ENCODE measurements around the gene ZNF230.

Gene ZNF230

DNA sequence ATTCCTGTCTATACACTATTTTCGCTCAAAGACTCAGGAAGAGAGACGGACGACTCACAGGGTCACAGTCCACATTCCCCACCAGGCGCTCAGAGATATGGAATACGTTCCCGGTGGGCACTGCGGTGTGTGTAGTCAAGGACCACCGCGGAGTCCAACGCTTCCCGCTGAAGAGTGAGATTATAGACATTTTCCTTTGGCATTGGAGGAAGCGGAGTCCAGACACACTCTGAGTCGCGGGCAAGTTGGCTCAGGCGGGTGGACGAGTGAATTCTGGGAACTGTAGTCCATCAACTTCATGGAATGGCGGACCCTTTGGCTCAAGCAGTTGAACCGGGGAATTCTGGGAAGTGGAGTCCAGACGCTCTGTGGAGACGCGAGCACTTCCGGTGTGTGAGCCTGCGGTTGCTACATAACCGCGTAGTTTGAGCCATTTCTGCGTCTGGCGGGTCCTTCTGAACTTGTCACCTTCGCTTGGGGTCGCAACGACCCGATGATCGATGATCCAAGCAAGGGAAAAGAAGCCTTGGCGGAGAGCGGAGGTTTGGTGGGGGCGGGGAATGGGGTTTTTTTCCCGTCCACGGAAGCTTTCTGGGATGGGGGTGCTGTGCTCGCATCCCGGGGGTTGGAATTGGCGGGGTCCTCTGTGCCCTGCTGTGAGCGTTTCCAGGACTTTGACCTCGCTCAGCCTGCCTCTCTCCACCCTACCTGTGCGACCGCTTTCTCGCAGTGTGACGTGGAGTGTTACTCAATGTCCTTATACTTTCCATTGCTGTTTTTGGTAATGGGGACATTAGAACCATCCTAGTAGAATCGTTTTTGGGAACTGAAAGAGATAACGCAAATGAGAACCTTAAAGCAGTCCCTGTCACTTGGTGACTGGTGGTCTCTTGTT, at the start of gene ZNF230:
Gene ZNF230, plus strand, starts transcription at position 392 of the 895 bp plus-strand sequence. CDS start 4,122 bp downstream, outside the sequence.
- DNase-seq (ENCODE audit: low read depth in 3 of 3): peak; percentile 47 to 68 (median 65)

DNA sequence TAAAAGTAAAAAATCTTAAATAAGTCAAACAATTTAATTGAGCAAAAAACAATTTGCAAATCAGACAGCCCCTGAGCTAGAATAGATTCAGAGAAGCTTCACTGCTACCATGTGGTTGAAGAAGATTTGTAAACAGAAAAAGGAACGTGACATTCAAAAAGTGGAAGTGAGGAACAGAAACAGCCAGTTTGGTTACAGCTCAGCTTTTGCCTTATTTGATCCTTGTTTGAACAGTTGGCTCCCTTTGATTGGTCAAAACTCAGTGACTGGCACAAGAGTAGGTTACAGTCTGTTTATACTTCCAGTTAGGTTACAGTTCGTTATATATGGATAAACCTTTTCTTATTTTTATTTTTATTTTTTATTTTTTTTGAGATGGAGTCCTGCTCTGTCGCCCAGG, 45.9 kb upstream of the ZNF230 start:
- no peak for DNase-seq (ENCODE audit: low read depth in 3 of 3)

DNA sequence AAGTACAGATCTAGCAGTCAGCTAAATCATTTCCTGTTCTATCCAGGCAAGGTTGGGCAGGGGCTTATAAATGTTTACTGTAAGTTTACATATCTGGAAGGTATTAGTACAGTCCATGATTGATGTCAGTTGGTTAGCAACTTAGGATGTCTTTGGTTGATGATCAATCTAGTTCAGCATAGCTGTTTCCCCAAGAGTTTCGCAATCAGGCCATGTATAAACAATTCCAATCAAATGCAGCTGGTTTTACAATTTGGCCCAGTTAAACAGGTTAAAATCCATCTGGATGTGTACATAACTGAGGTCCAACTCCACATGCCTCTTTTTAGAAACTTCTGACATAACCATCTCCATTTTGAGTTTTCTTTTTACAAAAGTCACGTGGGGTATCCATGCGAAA, 44.9 kb upstream of the ZNF230 start:
- DNase-seq (ENCODE audit: low read depth in 3 of 3): no peak

DNA sequence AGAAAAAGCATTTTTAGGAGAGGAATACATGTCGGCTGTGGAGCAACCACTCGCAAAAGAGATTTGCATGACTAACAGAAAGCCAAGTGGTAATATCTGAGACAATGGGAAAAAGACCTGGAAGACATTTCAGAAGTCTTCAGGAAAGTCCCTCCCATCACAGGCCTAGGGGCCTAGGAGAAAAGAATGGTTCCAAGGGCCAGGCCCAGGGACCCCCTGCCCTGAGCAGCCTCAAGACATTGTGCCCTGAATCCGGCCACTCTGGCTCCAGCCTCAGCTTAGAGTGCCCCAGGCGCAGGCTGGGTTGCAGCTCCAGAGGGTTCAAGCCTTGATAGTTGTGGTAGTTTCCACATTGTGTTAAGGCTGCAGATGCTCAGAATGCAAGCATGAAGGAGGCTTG, 42.3 kb upstream of the ZNF230 start:
- DNase-seq (ENCODE audit: low read depth in 3 of 3): no peak

DNA sequence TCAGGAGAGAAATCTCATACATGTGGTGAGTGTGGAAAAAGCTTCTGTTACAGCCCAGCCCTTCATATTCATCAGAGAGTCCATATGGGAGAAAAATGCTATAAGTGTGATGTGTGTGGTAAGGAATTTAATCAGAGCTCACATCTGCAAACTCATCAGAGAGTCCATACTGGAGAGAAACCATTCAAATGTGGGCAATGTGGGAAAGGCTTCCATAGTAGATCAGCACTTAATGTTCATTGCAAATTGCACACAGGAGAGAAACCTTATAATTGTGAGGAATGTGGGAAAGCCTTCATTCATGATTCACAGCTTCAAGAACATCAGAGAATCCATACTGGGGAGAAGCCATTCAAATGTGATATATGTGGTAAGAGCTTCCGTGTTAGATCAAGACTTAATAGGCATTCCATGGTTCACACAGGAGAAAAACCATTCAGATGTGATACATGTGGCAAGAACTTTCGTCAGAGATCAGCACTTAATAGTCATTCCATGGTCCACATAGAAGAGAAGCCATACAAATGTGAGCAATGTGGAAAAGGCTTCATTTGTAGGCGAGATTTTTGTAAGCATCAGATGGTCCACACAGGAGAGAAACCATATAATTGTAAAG, 36.6 kb upstream of the ZNF230 start:
- DNase-seq (ENCODE audit: low read depth in 3 of 3): no peak

DNA sequence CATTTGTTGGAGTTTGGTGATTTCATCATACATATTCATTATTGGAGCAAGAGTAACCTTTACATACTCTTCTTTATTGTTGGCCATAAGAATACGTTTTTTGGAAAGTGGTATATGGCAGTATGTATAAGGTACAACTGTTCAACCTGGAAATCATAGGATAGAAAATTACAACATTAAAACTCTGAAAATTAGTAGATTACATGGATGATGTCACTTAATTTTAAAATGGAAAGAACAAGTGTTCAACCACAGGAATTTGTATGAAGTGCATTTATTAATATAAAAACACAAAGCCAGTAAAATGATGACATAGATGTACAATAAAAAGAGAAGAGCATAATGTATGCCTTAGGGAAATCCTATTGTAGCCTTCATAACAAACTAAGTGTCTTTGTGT, 26.0 kb upstream of the ZNF230 start:
- DNase-seq (ENCODE audit: low read depth in 3 of 3): no peak

DNA sequence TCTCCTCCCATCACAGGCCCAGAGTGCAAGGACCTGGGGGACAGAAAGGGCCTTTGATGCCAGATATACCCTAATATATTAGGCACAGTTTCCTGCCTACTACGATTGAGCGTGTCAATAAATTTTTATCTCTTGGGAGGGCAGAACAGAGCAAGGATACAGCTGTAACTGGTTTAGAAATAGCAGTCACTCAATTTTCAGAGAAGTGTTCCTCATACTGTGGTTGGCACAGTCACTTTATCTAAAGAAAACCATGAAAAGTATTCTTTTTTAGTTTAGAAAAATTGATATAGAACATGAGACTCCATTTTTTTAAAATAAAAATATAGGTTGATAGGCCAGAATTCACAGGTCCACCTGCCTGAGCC, 19.2 kb upstream of the ZNF230 start:
- DNase-seq (ENCODE audit: low read depth in 3 of 3): no peak

DNA sequence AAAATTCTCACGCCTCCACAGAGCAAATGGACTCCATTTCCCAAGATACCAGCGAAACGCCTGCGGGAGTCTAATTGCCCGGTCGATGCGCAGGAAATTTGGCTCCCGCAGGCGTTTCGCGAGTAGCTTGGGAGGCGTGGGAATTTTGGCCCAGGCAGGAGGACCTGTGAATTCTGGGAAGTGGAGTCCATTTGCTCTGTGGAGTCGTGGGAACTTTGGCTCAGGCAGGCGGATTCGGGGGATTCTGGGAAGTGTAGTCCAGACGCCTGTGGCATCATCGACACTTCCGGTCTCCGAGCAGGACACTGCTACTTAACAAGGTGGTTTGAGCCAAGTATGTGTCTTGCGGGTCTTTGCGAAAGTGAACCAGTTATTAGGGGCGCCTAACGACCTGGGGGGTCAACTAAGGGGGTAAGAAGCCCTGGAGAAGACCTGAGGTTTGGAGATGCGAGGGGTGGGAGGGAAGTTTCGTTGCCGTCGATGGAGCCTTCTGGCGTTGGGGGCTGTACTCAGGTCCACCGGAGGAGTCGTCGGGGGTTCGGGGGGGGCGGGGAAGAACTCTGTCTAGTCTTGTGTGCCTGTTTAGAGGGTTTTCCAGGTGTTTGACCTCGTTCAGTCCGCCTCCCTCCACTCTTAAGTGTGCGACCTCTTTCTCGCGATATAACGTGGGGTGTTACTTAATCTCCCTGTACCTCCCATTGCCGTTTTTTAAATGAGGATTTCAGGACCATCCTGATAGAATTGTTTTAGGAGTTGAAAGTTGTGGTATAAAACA, 18.7 kb upstream of the ZNF230 start, which contains the start of gene ZNF155:
Gene ZNF155, plus strand, starts transcription at position 277 of the 775 bp plus-strand sequence. CDS start 4,356 bp downstream, outside the sequence.
- DNase-seq (ENCODE audit: low read depth in 3 of 3): peak; percentile 38 to 50 (median 46)

DNA sequence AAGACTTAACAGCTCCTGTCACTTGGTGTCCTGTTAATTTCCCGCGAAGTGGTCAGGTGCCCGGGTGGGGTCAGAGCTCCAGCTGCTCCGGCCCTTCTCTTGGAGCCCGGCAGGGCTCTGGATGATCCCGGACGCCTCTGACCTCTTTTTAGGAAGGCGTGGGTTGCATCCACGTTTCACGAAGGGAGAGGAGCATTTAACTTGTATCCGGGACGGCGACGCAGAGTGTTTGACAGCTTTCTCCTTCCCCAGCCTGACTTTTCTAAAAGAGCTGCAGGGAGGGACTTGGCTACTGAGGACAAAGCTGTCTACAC, 18.1 kb upstream of the ZNF230 start:
- no peak for DNase-seq (ENCODE audit: low read depth in 3 of 3)

DNA sequence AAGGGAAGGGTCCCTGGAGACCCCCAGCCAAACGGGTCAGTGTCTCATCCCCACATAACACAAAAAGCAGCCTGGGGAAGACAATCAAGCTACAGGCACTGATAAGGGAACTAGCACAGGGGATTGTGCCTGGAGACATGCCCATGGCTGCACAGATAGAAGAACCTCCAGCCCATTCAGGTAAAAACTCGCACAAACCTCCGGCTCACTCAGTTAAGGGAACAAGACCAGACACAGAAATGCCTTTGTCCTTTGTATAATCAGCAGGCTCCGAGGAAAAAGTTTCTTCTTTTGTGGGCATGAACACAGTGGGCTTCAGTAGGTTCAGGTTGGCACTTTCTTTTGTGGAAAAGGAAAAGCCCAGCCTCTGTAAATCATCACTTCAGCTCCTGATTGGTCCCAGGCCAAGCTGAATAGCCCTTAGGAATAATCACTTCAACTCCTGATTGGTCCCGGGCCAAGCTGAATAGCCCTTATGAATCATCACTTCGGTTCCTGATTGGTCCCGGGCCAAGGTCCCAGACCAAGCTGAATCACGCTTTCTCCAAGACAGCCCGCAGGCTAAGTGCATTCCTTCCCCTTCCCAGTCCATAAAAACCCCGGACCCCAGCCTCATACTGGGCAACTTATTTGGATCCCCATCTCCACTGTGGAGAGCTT, 5.0 kb upstream of the ZNF230 start:
- DNase-seq (ENCODE audit: low read depth in 3 of 3): no peak

DNA sequence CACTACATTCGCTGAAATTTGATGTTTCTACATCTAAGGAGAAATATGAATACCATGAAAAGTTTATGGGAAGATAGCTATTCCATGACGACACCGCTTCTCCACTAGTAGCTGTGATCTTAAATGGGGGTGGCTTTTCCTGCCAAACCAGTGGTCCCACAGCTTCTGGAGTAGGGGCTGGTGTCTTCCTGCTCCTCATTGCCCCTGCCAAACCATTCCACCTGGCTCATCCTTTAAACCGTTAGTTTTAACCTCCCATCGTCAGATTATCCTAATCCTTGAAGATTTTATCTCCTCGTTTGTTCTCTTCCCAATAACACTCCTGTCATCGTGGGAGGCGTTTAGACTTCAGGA, 568 bp upstream of the ZNF230 start:
- DNase-seq (ENCODE audit: low read depth in 3 of 3): no peak

DNA sequence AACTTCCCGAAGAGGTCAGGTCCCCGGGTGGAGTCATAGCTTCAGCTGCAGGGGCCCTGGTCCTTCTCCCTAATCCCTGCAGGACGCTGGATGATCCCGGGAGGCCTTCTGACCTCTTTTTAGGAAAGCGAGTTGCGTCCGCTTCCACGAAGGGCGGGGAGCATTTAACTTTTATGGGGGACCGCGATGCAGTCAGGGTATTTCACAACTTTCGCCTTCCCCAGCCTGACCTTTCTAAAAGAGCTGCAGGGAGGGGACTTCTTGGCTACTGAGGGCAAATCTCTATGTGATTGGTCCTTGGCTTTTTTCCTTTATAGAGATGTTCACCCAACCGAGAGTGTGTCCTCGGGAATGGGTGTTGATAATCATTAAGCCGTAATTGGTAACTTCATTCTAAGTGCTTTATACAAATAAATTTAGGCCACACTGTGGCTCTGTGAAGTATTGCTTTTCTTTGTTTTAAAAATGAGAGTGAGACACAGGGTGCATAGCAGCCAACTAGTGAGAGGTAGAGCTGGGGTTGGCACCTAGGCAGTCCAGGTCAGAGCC, 778 bp downstream of the ZNF230 start:
- DNase-seq (ENCODE audit: low read depth in 3 of 3): no peak

DNA sequence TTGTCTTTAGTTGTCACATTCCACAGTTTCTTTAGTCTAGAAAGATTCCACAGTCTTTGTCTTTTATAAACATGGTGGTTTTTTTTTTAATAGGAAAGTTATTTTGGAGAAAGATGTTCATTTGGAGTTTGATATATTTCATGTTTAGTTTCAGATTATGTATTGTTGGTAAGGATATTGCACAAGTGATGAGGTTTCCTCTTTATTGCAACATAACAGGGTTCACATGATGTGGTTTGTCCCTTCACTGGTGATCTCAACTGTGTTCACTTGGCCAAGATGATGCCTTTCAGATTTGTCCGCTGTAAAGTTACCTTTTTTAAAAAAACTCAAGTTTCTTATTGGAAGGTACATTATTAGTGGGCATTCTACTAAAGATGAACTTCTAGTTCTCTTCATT, 3.2 kb downstream of the ZNF230 start:
- no peak for DNase-seq (ENCODE audit: low read depth in 3 of 3)

DNA sequence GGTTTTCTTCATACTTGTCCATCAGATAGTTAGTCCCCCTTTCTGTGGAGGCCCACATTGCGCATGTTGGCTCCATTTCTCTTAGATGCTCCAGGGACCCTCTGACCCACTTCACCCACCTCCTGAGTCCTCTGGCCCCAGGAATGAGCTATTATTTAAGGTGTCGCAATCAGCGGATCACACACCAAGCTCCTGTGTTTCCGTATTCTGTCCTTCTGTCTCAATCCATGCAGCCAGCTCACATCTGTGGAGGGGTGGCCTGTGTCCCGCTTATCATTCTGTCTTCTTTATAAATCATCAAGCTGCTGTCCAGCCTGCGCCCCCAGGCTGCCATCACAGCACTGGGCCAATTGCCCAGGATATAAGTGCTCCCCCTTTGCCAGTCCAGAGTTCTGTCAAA, 4.7 kb downstream of the ZNF230 start:
- DNase-seq (ENCODE audit: low read depth in 3 of 3): no peak

DNA sequence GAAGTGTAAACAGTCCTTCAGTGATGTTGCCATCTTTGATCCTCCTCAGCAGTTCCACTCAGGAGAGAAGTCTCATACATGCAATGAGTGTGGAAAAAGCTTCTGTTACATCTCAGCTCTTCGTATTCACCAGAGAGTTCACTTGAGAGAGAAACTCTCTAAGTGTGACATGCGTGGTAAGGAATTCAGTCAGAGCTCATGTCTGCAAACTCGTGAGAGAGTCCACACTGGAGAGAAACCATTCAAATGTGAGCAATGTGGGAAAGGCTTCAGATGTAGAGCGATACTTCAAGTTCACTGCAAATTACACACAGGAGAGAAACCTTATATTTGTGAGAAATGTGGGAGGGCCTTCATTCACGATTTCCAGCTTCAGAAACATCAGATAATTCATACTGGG, 7.7 kb downstream of the ZNF230 start:
- DNase-seq (ENCODE audit: low read depth in 3 of 3): no peak

DNA sequence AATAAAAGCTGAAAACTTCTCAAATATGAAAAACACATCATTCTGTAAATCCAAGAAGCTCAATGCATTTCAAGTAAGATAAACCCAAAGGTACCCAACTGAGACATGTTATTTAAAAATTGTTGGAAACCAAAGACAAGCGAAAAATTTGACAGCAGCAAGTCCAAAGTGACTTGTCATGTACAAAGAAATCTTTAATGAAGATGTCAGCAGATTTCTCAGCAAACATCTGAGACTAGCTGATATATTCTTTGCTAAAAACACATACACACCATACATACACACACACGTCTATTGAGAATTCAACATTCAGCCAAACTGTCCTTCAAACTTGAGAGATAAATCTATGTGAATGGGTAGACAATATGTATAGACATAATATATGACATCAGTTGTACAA, 16.7 kb downstream of the ZNF230 start:
- DNase-seq (ENCODE audit: low read depth in 3 of 3): no peak

DNA sequence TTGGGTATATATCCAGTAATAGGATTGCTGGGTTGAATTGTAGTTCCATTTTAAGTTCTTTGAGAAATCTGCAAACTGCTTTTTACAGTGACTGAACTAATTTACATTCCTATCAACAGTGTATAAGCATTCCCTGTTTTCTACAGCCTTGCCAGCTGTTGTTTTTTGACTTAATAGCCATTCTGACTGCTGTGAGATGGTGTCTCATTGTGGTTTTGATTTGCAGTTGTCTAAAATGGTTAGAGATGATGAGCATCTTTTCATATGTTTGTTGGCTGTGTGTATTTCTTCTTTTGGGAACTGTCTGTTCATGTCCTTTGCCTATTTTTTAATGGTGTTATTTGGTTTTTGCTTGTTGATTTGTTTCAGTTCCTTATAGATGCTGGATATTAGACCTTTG, 18.5 kb downstream of the ZNF230 start:
- DNase-seq (ENCODE audit: low read depth in 3 of 3): no peak

DNA sequence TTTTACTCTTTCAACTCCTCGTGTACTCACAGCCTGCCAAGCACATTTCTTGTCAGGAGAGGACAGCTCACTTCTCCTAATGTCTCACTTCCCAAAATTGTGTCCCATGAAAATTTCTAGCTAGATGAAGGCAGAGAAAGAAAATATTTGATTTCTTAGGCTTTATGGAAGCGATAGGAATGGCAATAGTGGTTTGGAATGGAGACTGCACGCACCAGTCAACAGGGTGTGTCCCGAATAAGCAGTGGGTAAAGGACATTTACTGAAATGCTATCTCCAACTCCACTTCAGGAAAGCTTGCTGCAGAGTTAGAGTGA, 22.1 kb downstream of the ZNF230 start:
- no peak for DNase-seq (ENCODE audit: low read depth in 3 of 3)

DNA sequence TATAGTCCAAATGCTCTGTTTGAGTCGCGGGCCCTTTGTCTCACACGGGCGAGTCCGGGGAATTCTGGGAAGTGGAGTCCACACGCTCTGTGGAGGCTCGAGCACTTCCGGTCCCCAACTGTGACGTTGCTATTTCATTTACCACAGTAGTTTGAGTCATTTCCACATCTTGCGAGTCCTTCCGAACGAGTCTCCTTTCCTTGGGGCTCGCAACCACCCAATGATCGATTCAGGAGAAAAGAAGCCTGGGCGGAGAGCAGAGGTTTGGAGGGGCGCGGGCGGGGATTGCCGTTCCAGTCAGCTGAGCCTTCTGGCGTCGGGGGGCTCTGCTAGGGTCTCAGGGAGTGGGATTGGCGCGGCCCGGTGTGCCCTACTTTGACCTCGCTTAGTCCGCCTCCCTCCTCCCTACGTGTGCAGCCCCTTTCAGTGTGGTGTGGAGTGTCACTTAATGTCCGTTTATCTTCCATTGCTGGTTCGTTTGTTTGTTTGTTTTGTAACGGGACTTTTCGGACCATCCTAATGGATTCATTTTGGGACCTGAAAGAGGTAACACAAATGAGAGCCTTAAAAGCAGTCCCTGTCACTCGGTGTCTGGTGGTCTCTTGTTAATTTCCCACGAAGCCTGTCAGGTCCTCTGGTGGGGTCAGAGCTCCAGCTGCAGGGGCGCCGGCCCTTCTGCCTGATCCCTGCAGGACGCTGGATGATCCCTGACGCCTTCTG, 22.6 kb downstream of the ZNF230 start, which contains the start of gene ZNF222:
Gene ZNF222, plus strand, starts transcription at position 163 of the 720 bp plus-strand sequence. Its CDS starts 58 bp downstream, at position 221.
- DNase-seq (ENCODE audit: low read depth in 3 of 3): peak; percentile 44 to 70 (median 55)

DNA sequence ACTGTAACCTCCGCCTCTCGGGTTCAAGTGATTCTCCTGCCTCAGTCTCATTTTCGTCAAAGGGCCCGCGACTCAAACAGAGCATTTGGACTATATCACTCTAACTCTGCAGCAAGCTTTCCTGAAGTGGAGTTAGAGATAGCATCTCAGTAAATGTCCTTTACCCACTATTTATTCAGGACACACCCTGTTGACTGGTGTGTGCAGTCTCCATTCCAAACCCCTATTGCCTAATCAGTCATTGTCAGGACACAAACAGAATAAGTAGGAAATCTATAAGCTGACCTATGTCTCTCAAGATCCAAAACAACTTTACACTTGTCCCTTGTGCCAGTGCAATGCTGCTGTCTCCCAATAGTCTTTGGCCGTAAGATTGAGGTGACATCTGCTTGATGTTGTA, 23.9 kb downstream of the ZNF230 start:
- no peak for DNase-seq (ENCODE audit: low read depth in 3 of 3)

DNA sequence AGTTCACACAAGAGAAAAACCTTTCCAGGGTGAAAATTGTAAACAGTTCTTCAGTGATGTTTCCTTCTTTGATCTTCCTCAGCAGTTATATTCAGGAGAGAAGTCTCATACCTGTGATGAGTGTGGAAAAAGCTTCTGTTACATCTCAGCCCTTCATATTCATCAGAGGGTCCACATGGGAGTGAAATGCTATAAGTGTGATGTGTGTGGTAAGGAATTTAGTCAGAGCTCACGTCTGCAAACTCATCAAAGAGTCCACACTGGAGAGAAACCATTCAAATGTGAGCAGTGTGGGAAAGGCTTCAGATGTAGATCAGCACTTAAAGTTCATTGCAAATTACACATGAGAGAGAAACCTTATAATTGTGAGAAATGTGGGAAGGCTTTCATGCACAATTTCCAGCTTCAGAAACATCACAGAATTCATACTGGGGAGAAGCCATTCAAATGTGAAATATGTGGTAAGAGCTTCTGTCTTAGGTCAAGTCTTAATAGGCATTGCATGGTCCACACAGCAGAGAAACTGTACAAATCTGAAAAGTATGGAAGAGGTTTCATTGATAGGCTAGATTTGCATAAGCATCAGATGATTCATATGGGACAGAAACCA, 29.3 kb downstream of the ZNF230 start:
- DNase-seq (ENCODE audit: low read depth in 3 of 3): no peak
